Astrocyte of the cerebellum (primary cell): ENCODE data around the gene RETREG3.
"Not testable (repeated sequence)": the region's sequence is repeated elsewhere in the genome, so short reads cannot be mapped to it uniquely, and the experiment has no call there.

Experiments used
- DNase-seq: peaks from one replicate; pipeline ENCODE4 v3.0.0-alpha.2; 2011; ENCODE audit warnings: low read depth
- H3K4me3 ChIP-seq: 2 replicates; pipeline ENCODE4 v1.5.1; 2011; ENCODE audit warnings: mild to moderate bottlenecking, low read depth, low read length, moderate library complexity
- in situ Hi-C: cut with HindIII; loops from 2 replicates; pipeline ENCODE4 v1.10.0; 2017; ENCODE audit warnings: low sequenced_read_pairs
- TF ChIP-seq, protein P1 (sequence below): IDR thresholded peaks from 2 replicates; pipeline ENCODE4 v1.5.1; 2012; ENCODE audit warnings: low read length, low read depth, moderate library complexity, mild to moderate bottlenecking; ENCODE audit errors: missing control alignments

RETREG3 gene

DNA sequence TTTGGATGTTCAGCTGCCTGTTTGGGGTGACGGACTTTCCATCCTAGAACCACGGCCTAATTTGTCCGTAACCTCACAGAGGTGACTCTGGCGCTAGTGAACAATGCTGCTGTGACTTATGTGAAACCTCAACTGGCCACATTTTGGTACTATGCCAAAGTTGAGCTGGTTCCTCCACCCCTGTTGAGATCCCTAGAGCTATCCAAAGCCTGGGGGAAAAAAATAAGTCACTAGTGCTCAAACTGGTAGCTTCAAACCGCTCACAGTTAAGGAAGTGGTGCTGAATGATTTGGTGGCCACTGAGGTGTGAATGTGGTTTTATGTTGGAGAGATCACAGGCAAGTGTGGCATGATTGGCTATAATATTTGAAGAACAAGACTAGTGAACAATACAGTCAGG, 38.6 kb upstream of the RETREG3 start:
- TF ChIP-seq, protein P1, sequence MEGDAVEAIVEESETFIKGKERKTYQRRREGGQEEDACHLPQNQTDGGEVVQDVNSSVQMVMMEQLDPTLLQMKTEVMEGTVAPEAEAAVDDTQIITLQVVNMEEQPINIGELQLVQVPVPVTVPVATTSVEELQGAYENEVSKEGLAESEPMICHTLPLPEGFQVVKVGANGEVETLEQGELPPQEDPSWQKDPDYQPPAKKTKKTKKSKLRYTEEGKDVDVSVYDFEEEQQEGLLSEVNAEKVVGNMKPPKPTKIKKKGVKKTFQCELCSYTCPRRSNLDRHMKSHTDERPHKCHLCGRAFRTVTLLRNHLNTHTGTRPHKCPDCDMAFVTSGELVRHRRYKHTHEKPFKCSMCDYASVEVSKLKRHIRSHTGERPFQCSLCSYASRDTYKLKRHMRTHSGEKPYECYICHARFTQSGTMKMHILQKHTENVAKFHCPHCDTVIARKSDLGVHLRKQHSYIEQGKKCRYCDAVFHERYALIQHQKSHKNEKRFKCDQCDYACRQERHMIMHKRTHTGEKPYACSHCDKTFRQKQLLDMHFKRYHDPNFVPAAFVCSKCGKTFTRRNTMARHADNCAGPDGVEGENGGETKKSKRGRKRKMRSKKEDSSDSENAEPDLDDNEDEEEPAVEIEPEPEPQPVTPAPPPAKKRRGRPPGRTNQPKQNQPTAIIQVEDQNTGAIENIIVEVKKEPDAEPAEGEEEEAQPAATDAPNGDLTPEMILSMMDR: no peak
- no peak for DNase-seq
- H3K4me3 ChIP-seq: no peak overlapping the region
- in situ Hi-C loops: no loop called here

DNA sequence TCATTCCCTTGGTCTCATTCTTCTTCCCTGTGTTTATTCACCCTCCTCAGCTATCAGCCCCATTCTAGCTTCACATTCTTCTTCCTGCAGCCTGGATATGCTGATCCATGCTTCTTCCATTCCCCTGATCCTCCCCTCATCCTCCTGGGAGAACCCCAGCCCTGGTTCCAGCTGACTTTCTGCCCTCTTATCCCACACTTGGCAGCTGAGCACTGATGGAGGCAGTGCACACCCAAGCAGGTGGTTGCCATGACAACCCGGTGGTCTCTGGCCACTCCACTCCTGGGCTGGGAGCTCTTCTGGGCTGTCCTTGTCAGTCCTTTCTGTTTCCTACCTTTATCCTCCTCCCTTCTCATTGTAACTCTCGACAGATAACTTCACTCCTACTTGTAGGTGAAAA, 33.2 kb upstream of the RETREG3 start:
- in situ Hi-C loops: no loop called here
- no peak overlapping the region for H3K4me3 ChIP-seq
- DNase-seq: no peak
- TF ChIP-seq, protein P1: no peak

DNA sequence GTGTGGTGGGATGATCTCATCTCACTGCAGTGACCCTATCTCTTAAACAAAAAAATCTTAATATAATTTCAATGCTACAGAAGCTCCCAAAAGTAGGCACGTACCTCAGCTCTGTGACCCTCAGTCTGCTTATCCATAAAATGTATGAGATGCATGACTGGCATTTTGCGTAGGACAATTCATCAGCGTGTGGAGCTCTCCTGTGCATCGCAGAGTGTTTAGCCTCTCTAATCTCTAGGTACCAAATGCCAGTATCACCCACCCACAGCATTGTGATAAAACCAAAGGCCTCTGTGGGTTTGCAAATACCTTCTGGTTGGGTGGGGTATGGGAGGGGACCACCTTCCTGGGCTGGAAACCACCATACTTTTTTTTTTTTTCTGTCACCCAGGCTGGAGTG, 30.9 kb upstream of the RETREG3 start:
- no peak overlapping the region for H3K4me3 ChIP-seq
- DNase-seq: no peak
- TF ChIP-seq, protein P1: no peak
- in situ Hi-C loops: no loop called here

DNA sequence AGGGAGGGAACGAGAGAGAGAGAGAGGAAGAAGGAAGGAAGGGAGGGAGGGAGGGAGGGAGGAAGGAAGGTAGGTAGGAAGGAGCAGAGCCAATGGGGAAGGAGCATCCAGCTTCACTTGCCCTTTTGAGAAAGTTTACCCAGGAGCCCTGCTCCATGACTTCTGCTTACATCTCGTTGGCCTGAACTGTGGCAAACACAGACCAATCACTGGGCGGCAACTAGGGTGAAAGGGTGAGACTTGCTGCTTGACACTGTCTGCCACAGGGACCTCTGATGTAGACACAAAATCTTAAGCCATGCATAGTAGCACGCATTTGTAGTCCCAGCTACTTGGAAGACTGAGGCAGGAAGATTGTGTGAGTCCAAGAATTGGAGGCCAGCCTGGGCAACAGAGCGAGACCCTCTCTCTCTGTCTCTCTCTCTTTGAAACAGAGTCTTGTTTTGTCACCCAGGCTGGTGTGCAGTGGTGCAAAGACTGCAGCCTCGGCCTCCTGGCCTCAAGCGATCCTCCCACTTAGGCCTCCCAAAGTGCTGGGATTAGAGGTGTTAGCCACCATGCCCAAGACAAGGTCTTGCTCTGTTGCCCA, 30.4 kb upstream of the RETREG3 start:
- in situ Hi-C loops: no loop called here
- TF ChIP-seq, protein P1: no peak
- DNase-seq: no peak
- no peak overlapping the region for H3K4me3 ChIP-seq

DNA sequence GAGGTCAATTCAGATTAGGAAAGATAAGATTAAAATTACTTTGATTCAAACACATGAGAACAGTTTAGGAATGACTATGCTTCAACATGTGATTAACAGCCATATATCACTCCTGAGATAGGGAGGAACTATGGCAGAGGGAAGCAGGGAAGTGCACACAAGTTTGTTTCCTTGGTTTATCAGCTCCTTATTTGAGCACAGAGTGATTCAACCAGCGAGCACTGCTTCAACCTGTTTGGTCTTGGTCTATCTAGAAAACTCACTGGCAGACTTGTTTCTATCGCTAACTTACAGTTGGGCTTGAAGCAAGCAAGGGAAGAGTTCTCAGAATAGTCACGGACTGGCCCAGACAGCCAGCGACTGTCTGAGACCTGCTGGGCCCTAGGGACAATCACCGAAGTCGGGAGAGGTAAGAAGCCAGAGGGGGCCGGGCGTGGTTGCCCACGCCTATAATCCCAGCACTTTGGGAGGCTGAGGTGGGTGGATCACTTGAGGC, 23.8 kb upstream of the RETREG3 start:
- H3K4me3 ChIP-seq: no peak overlapping the region
- no peak for DNase-seq
- TF ChIP-seq, protein P1: no peak
- in situ Hi-C loops: no loop called here

DNA sequence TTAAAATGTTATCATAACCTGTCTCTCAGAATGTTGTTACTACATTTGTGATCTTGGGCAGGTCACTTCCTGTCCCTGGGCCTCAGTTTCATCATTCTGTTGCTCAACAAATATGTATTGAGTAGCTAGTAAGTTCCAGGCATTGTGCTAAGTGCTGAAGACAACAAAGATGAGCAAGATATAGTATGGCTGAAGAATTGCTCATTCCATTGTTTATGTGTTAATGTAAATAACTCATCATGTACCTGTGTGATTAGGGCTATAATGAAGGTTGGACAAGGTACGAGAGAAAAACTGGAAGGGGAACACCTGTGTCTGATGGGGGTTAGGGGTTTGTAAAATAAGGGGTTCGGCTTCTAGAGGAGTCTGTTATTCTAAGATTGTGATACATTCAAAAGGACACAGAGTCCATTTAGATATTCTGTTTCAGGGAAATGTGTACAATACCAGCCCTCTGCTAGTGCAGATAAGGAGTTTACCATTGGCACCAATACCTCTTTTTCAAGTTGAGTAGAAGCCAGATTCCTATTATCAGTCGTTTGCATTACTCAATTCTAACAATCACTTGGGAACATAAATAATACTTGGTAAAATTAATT, 20.3 kb upstream of the RETREG3 start:
- no peak overlapping the region for H3K4me3 ChIP-seq
- TF ChIP-seq, protein P1: no peak
- in situ Hi-C loops: no loop called here

DNA sequence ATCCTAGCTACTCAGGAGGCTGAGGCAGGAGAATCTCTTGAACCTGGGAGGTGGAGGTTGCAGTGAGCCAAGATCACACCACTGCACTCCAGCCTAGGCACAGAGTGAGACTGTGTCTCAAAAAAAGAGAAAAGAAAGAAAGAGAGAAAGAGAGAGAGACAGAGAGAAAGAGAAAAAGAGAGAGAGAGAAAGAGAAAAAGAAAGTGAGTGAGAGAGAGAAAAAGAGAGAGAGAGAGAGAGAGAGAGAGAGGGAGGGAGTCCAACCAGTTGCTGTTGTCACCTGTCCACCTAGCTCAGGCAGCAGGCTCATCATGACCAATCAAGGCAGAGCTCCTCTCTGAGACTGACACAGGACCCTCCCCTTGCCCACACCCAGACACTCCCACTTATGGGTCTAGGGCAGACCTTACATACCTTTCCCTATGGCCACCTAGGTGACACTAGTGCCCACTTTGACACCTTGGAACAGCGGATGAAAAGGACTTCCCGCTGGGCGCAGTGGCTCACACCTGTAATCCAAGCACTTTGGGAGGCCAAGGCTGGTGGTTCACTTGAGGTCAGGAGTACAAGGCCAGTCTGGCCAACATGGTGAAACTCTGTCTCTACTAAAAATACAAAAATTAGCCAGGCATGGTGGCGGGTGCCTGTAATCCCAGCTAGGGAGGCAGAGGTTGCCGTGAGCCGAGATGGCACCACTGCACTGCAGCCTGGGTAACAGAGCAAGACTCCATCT, 18.0 kb upstream of the RETREG3 start:
- DNase-seq, H3K4me3 ChIP-seq, in situ Hi-C loops: not testable (repeated sequence)

More for the DNA sequence above, 20.3 kb upstream of the RETREG3 start:
- no peak for DNase-seq
